Fibroblast of lung (primary cell): ENCODE results near the gene NUP43. TPM values are rescaled to one million over a fixed set of nuclear protein-coding genes. Genes with fewer than 3 reads are reported as not detected.

ENCODE experiments used
- DNase-seq, 2 donors: peaks; one replicate each; pipeline versions ENCODE4 v3.0.0 to v3.0.0-alpha.2; 2010; ENCODE audit warnings: low read depth in 2 of 2
- H2AFZ ChIP-seq: 2 replicates; pipeline ENCODE4 v1.5.1; 2012; ENCODE audit warnings: low read length, control low read depth, inconsistent platforms
- H3K27ac ChIP-seq: 2 replicates; pipeline ENCODE4 v1.5.1; 2011; ENCODE audit warnings: low read length, control low read depth; ENCODE audit not compliant: insufficient read depth
- H3K27me3 ChIP-seq: 2 replicates; pipeline ENCODE4 v1.5.1; 2011; ENCODE audit warnings: mild to moderate bottlenecking, low read length; ENCODE audit not compliant: control insufficient read depth, insufficient read depth
- H3K36me3 ChIP-seq: 2 replicates; pipeline ENCODE4 v1.5.1; 2011; ENCODE audit warnings: low read length; ENCODE audit not compliant: control insufficient read depth, insufficient read depth
- H3K4me1 ChIP-seq: 2 replicates; pipeline ENCODE4 v1.5.1; 2011; ENCODE audit warnings: low read length; ENCODE audit not compliant: control insufficient read depth, insufficient read depth; ENCODE audit errors: extremely low read depth
- H3K4me2 ChIP-seq: 2 replicates; pipeline ENCODE4 v1.5.1; 2011; ENCODE audit warnings: low read length, control low read depth; ENCODE audit not compliant: insufficient read depth; ENCODE audit errors: extremely low read depth
- H3K4me3 ChIP-seq, 4 experiments: fragments of 200-600 bp in 1 of 4; sonication (generic) in 1 of 4; replicated peaks in 1 of 4; 2 replicates each; pipeline ENCODE4 v1.5.1; 2011 to 2016; ENCODE audit warnings: low read length in 4 of 4, low read depth in 3 of 4, mild to moderate bottlenecking in 3 of 4, control low read depth in 2 of 4, inconsistent platforms in 1 of 4, mixed read lengths in 1 of 4; ENCODE audit not compliant: insufficient read depth in 1 of 4; ENCODE audit errors: control extremely low read depth in 1 of 4
- H3K79me2 ChIP-seq: 2 replicates; pipeline ENCODE4 v1.5.1; 2012; ENCODE audit warnings: mild to moderate bottlenecking, low read length, inconsistent platforms; ENCODE audit not compliant: control insufficient read depth, insufficient read depth
- H3K9ac ChIP-seq: 2 replicates; pipeline ENCODE4 v1.5.1; 2011; ENCODE audit warnings: mild to moderate bottlenecking, low read length, control low read depth; ENCODE audit not compliant: insufficient read depth
- H3K9me3 ChIP-seq: 2 replicates; pipeline ENCODE4 v1.5.1; 2012; ENCODE audit warnings: low read depth, low read length; ENCODE audit not compliant: control insufficient read depth, insufficient read depth
- H4K20me1 ChIP-seq: 2 replicates; pipeline ENCODE4 v1.5.1; 2011; ENCODE audit warnings: low read length; ENCODE audit not compliant: control insufficient read depth, insufficient read depth; ENCODE audit errors: extremely low read depth
- CTCF ChIP-seq, 2 donors: IDR thresholded peaks in 1 of 2; conservative IDR thresholded peaks in 1 of 2; 1 replicate in 1 of 2; 2 replicates in 1 of 2; pipeline ENCODE4 v1.5.1; 2011 to 2012; ENCODE audit warnings: low read length in 2 of 2, control low read depth in 1 of 2, inconsistent platforms in 1 of 2, low read depth in 1 of 2, mild to moderate bottlenecking in 1 of 2
- EZH2 ChIP-seq: IDR thresholded peaks from 2 replicates; pipeline ENCODE4 v1.5.1; 2012; ENCODE audit warnings: low read length, control low read depth, mild to moderate bottlenecking; ENCODE audit errors: missing control alignments
- polyA plus RNA-seq, 2 donors: library from polyadenylated mRNA; depleted of rRNA in 1 of 2; stranded (reverse) in 1 of 2; unstranded in 1 of 2; fragments of >200 nt; gene quantifications; 2 replicates each; pipeline ENCODE4 v1.2.1, GENCODE V29; 2011 to 2012; ENCODE audit warnings: missing spikeins in 1 of 2
- total RNA-seq: library from RNA; depleted of rRNA; stranded (reverse); fragments of >200 nt; gene quantifications from 2 replicates; pipeline ENCODE4 v1.2.1, GENCODE V29; 2014

The NUP43 gene
- total and polyA plus RNA-seq, 2 donors (not counting 1 experiment from before 2014, with no cell fraction given), result 16.0 to 26.0 TPM

DNA sequence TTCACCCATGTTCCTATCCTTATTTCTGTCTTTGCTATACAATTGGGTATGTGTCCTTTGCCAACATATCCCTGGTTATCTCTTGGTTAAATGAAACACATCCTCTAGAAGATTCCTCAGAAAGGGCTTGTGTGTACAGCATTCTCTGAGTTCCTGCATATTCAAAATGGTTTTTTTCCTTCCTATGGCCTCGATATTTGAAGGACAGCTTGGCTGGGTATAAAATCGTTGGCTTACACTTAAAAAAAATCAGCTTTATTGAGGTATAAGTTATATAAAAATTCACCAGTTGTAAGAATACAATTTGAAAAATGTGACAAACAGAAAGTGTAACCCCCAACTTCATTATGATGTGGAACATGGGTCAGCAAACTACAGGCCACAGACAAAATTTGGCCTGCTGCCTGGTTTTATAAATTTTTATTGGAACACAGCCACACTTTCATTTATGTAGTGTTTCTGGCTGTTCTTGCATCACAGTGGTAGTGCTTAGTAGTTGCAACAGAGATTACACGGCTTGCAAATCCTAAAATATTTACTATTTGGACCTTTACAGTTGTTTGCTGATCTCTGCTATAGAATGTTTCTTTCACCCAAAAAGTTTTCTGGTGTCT, 19.9 kb upstream of the NUP43 start:
- TF ChIP-seq EZH2, result no peak
- TF ChIP-seq CTCF (conservative IDR thresholded peaks at IDR 0.05 in 1 of 2, IDR thresholded peaks at IDR 0.05 in 1 of 2; ENCODE audit: low read depth in 1 of 2, low read length in 2 of 2), result no peak
- peaks cover 58% of the 10 kb centered on the region for H3K79me2 ChIP-seq
- H3K4me2 ChIP-seq, result no peak overlapping the region
- H3K27ac ChIP-seq, result no peak overlapping the region
- no peaks in the 10 kb centered on the region for H4K20me1 ChIP-seq
- no peaks in the 10 kb centered on the region for H3K9me3 ChIP-seq
- H3K4me1 ChIP-seq, result no peaks in the 10 kb centered on the region
- no peak overlapping the region for H3K4me3 ChIP-seq
- DNase-seq, result peak; percentile 56 to 98
- no peaks in the 10 kb centered on the region for H3K27me3 ChIP-seq
- H3K36me3 ChIP-seq, result no peaks in the 10 kb centered on the region
- no peak overlapping the region for H3K9ac ChIP-seq
- H2AFZ ChIP-seq, result no peak overlapping the region

GRCh38 chr6:149763866-149764265, 17.5 kb upstream of the NUP43 start:
- DNase-seq, result peak in 1 of 2 donors; percentile 17

GRCh38 chr6:149761438-149761837, 15.1 kb upstream of the NUP43 start:
- Histone ChIP-seq H3K4me2 (no peak overlapping the region), H3K9me3 (no peaks in the 10 kb centered on the region), H2AFZ (no peak overlapping the region), H3K79me2 (peaks cover 68% of the 10 kb centered on the region), H3K4me3 (no peak overlapping the region), H3K9ac (no peak overlapping the region), H3K36me3 (no peaks in the 10 kb centered on the region), H4K20me1 (no peaks in the 10 kb centered on the region), H3K27ac (no peak overlapping the region), H3K4me1 (no peaks in the 10 kb centered on the region), H3K27me3 (no peaks in the 10 kb centered on the region)
- DNase-seq, result no peak
- TF ChIP-seq CTCF (conservative IDR thresholded peaks at IDR 0.05 in 1 of 2, IDR thresholded peaks at IDR 0.05 in 1 of 2; ENCODE audit: low read depth in 1 of 2, low read length in 2 of 2) (no peak), EZH2 (no peak)

More at GRCh38 chr6:149763866-149764265, 17.5 kb upstream of the NUP43 start:
- Histone ChIP-seq H3K27ac (no peak overlapping the region), H3K4me2 (no peak overlapping the region), H3K9ac (no peak overlapping the region), H2AFZ (no peak overlapping the region), H3K79me2 (peaks cover 63% of the 10 kb centered on the region), H3K4me3 (no peak overlapping the region), H3K27me3 (no peaks in the 10 kb centered on the region), H3K36me3 (no peaks in the 10 kb centered on the region), H3K4me1 (no peaks in the 10 kb centered on the region), H3K9me3 (no peaks in the 10 kb centered on the region), H4K20me1 (no peaks in the 10 kb centered on the region)
- no peak for TF ChIP-seq EZH2
- no peak for TF ChIP-seq CTCF (conservative IDR thresholded peaks at IDR 0.05 in 1 of 2, IDR thresholded peaks at IDR 0.05 in 1 of 2; ENCODE audit: low read depth in 1 of 2, low read length in 2 of 2)
